ENCODE measurements around the gene FGF14. TPM values are rescaled to one million over a fixed set of nuclear protein-coding genes. Genes with fewer than 3 reads are reported as not detected.

FGF14 gene
- polyA plus RNA-seq, 1 donor (not counting 4 experiments of a cell fraction or from before 2014, with no cell fraction given), result 0.09 TPM

- TF ChIP-seq CTCF (optimal IDR thresholded peaks at IDR 0.05 in 1 of 3, IDR thresholded peaks at IDR 0.05 in 1 of 3, conservative IDR thresholded peaks at IDR 0.05 in 1 of 3; ENCODE audit: extremely low read depth in 1 of 3, insufficient read depth in 2 of 3, low read length in 3 of 3) (no peak), EZH2 (IDR thresholded peaks at IDR 0.05; ENCODE audit: low read length) (no peak)
- FAIRE-seq (no peak), DNase-seq (ENCODE audit: low read depth, low spot score) (no peak)
- no peaks in the 10 kb centered on the region for H3K9me1 ChIP-seq (ENCODE audit: control insufficient read depth, extremely low read depth, insufficient read depth, low read length)
- no peak overlapping the region for H3K4me3 ChIP-seq (ENCODE audit: control insufficient read depth in 2 of 3, extremely low read depth in 1 of 3, insufficient read depth in 2 of 3, low read depth in 1 of 3, low read length in 3 of 3)
- no peaks in the 10 kb centered on the region for H3K4me1 ChIP-seq (ENCODE audit: control insufficient read depth, extremely low read depth, insufficient read depth, low read length)
- no peaks in the 10 kb centered on the region for H4K20me1 ChIP-seq (ENCODE audit: control insufficient read depth, extremely low read depth, insufficient read depth, low read length)
- H3K27ac ChIP-seq (ENCODE audit: control insufficient read depth, insufficient read depth, low read length), result no peak overlapping the region
- no peak overlapping the region for H3K4me2 ChIP-seq (ENCODE audit: control insufficient read depth, extremely low read depth, insufficient read depth, low read depth, low read length)
- H3K9me3 ChIP-seq (ENCODE audit: control insufficient read depth, low read depth, low read length), result no peaks in the 10 kb centered on the region
- no peaks in the 10 kb centered on the region for H3K27me3 ChIP-seq (ENCODE audit: control insufficient read depth, extremely low read depth, insufficient read depth, low read length)
- no peak overlapping the region for H2AFZ ChIP-seq (ENCODE audit: control insufficient read depth, low read length)
- dilution Hi-C loops (cut with MboI; ENCODE audit: extremely low pct_ligation_motif_present, low sequenced_read_pairs), result no loop called here
- no peak overlapping the region for H3K9ac ChIP-seq (ENCODE audit: control insufficient read depth, extremely low read depth, insufficient read depth, low read length)
- H3K79me2 ChIP-seq (ENCODE audit: control insufficient read depth, insufficient read depth, low read length), result no peaks in the 10 kb centered on the region
- H3K36me3 ChIP-seq (ENCODE audit: control insufficient read depth in 2 of 2, extremely low read depth in 1 of 2, insufficient read depth in 2 of 2, low read length in 2 of 2), result no peaks in the 10 kb centered on the region
These were observed 231.5 kb downstream of the FGF14 start for GRCh38 chr13:102170305-102170704.

- dilution Hi-C loops (cut with MboI; ENCODE audit: extremely low pct_ligation_motif_present, low sequenced_read_pairs), result no loop called here
These were observed 232.3 kb downstream of the FGF14 start for GRCh38 chr13:102169471-102170015.

More at GRCh38 chr13:102169471-102170015, 232.3 kb downstream of the FGF14 start:
- H3K27ac ChIP-seq (ENCODE audit: control insufficient read depth, insufficient read depth, low read length), result no peak overlapping the region
- no peaks in the 10 kb centered on the region for H3K9me3 ChIP-seq (ENCODE audit: control insufficient read depth, low read depth, low read length)
- DNase-seq (ENCODE audit: low read depth, low spot score) (no peak), FAIRE-seq (no peak)
- no peak overlapping the region for H2AFZ ChIP-seq (ENCODE audit: control insufficient read depth, low read length)
- no peaks in the 10 kb centered on the region for H3K79me2 ChIP-seq (ENCODE audit: control insufficient read depth, insufficient read depth, low read length)
- H3K36me3 ChIP-seq (ENCODE audit: control insufficient read depth in 2 of 2, extremely low read depth in 1 of 2, insufficient read depth in 2 of 2, low read length in 2 of 2), result no peaks in the 10 kb centered on the region
- H3K4me1 ChIP-seq (ENCODE audit: control insufficient read depth, extremely low read depth, insufficient read depth, low read length), result no peaks in the 10 kb centered on the region
- no peaks in the 10 kb centered on the region for H4K20me1 ChIP-seq (ENCODE audit: control insufficient read depth, extremely low read depth, insufficient read depth, low read length)
- H3K4me3 ChIP-seq (ENCODE audit: control insufficient read depth in 2 of 3, extremely low read depth in 1 of 3, insufficient read depth in 2 of 3, low read depth in 1 of 3, low read length in 3 of 3), result no peak overlapping the region
- H3K9me1 ChIP-seq (ENCODE audit: control insufficient read depth, extremely low read depth, insufficient read depth, low read length), result no peaks in the 10 kb centered on the region
- H3K9ac ChIP-seq (ENCODE audit: control insufficient read depth, extremely low read depth, insufficient read depth, low read length), result no peak overlapping the region
- no peak overlapping the region for H3K4me2 ChIP-seq (ENCODE audit: control insufficient read depth, extremely low read depth, insufficient read depth, low read depth, low read length)
- no peaks in the 10 kb centered on the region for H3K27me3 ChIP-seq (ENCODE audit: control insufficient read depth, extremely low read depth, insufficient read depth, low read length)
- TF ChIP-seq CTCF (optimal IDR thresholded peaks at IDR 0.05 in 1 of 3, IDR thresholded peaks at IDR 0.05 in 1 of 3, conservative IDR thresholded peaks at IDR 0.05 in 1 of 3; ENCODE audit: extremely low read depth in 1 of 3, insufficient read depth in 2 of 3, low read length in 3 of 3) (no peak), EZH2 (IDR thresholded peaks at IDR 0.05; ENCODE audit: low read length) (no peak)

Data from keratinocyte (primary cell).